ENCODE measurements around the gene SPTLC1.

GRCh38 chr9:92100237-92100911, 14.8 kb downstream of the SPTLC1 start:
- TF ChIP-seq CTCF (IDR thresholded peaks at IDR 0.05 in 2 of 3, conservative IDR thresholded peaks at IDR 0.05 in 1 of 3; ENCODE audit: control insufficient read depth in 2 of 3, extremely low read depth in 1 of 3, insufficient read depth in 1 of 3, low read depth in 3 of 3, low read length in 3 of 3), result no peak
- TF ChIP-seq ZNF384 (IDR thresholded peaks at IDR 0.05; ENCODE audit: borderline replicate concordance, low read depth, low read length), result no peak
- TF ChIP-seq LARP7 (IDR thresholded peaks at IDR 0.05), result no peak
- no peak for TF ChIP-seq ZSCAN29 (IDR thresholded peaks at IDR 0.05)
- no peak for TF ChIP-seq EGR1 (IDR thresholded peaks at IDR 0.05; ENCODE audit: borderline replicate concordance in 1 of 2, low read depth in 2 of 2, low read length in 2 of 2)
- TF ChIP-seq EP300 (IDR thresholded peaks at IDR 0.05; ENCODE audit: borderline replicate concordance in 1 of 2, control insufficient read depth in 1 of 2, low read depth in 2 of 2, low read length in 2 of 2), result no peak
- no peak for TF ChIP-seq POLR2AphosphoS5 (IDR thresholded peaks at IDR 0.05; ENCODE audit: low read length)

Data from GM12878 (cell line).